CMK (cell line): Measurements from ENCODE around the gene PTPRM.
"Not testable (repeated sequence)": the region's sequence is repeated elsewhere in the genome, so short reads cannot be mapped to it uniquely, and the experiment has no call there.

Experiments used
- DNase-seq: peaks from one replicate; pipeline ENCODE4 v3.0.0-alpha.2; 2010; ENCODE audit warnings: low read depth

Gene PTPRM

GRCh38 chr18:8439055-8439454 is 871.9 kb downstream of the PTPRM start:
- no peak for DNase-seq

GRCh38 chr18:8443505-8443904 is 876.4 kb downstream of the PTPRM start:
- no peak for DNase-seq

- not testable (repeated sequence) for DNase-seq
Measured at GRCh38 chr18:8446936-8447335, 879.8 kb downstream of the PTPRM start.

- DNase-seq: no peak
Measured at GRCh38 chr18:8448130-8448529, 881.0 kb downstream of the PTPRM start.

- DNase-seq: no peak
Measured at GRCh38 chr18:8450013-8450412, 882.9 kb downstream of the PTPRM start.

GRCh38 chr18:8450898-8451665 is 884.0 kb downstream of the PTPRM start:
- DNase-seq: no peak

- DNase-seq: no peak
Measured at GRCh38 chr18:8453528-8453927, 886.4 kb downstream of the PTPRM start.

GRCh38 chr18:8454136-8454535 is 887.0 kb downstream of the PTPRM start:
- no peak for DNase-seq

- no peak for DNase-seq
Measured at GRCh38 chr18:8455661-8456614, 888.8 kb downstream of the PTPRM start.
